DOHH2 (cell line): Measurements from ENCODE around the gene PECR.
"Not testable (repeated sequence)": the region's sequence is repeated elsewhere in the genome, so short reads cannot be mapped to it uniquely, and the experiment has no call there.

Experiments
- H3F3A ChIP-seq: fragments of 200-600 bp; sonication (generic), shearing (Covaris generic); 2 replicates; pipeline ENCODE4 v1.6.0; 2016; ENCODE audit warnings: antibody characterized with exemption, mild to moderate bottlenecking; ENCODE audit not compliant: control insufficient read depth, insufficient read depth
- H3K27ac ChIP-seq: fragments of 200-600 bp; sonication (generic); 2 replicates; pipeline ENCODE4 v1.5.1; 2014; ENCODE audit warnings: low read depth, mild to moderate bottlenecking, low read length, moderate library complexity
- H3K27me3 ChIP-seq: fragments of 200-600 bp; sonication (generic); 2 replicates; pipeline ENCODE4 v1.6.1; 2014; ENCODE audit warnings: mild to moderate bottlenecking, low read length, mixed read lengths; ENCODE audit not compliant: control insufficient read depth
- H3K36me3 ChIP-seq: fragments of 200-600 bp; sonication (generic); 2 replicates; pipeline ENCODE4 v1.6.1; 2014; ENCODE audit warnings: mild to moderate bottlenecking, low read length, moderate library complexity, mixed read lengths; ENCODE audit not compliant: control insufficient read depth
- H3K4me1 ChIP-seq: fragments of 200-600 bp; sonication (generic); 2 replicates; pipeline ENCODE4 v1.6.1; 2014; ENCODE audit warnings: mild to moderate bottlenecking, low read length, mixed read lengths; ENCODE audit not compliant: control insufficient read depth
- H3K4me2 ChIP-seq: fragments of 200-600 bp; sonication (generic); 2 replicates; pipeline ENCODE4 v1.6.0; 2014; ENCODE audit warnings: mild to moderate bottlenecking, low read length, moderate library complexity
- H3K4me3 ChIP-seq: fragments of 200-600 bp; sonication (generic); 2 replicates; pipeline ENCODE4 v1.5.1; 2014; ENCODE audit warnings: mild to moderate bottlenecking, low read length, mixed read lengths
- H3K79me2 ChIP-seq: fragments of 200-600 bp; sonication (generic); 2 replicates; pipeline ENCODE4 v1.6.1; 2014; ENCODE audit warnings: mild to moderate bottlenecking, low read length, mixed read lengths; ENCODE audit not compliant: control insufficient read depth
- H3K9me2 ChIP-seq: fragments of 200-600 bp; sonication (generic); replicated peaks from 2 replicates; pipeline ENCODE4 v1.6.1; 2014; ENCODE audit warnings: mild to moderate bottlenecking, low read length, mixed read lengths; ENCODE audit not compliant: control insufficient read depth
- H3K9me3 ChIP-seq: fragments of 200-600 bp; sonication (generic); 2 replicates; pipeline ENCODE4 v1.6.1; 2014; ENCODE audit warnings: antibody characterized with exemption, low read length, mixed read lengths; ENCODE audit not compliant: control insufficient read depth, insufficient read depth
- H4K20me1 ChIP-seq: fragments of 200-600 bp; sonication (generic); 2 replicates; pipeline ENCODE4 v1.6.0; 2014; ENCODE audit warnings: low read depth, mild to moderate bottlenecking, antibody characterized with exemption, low read length, moderate library complexity; ENCODE audit not compliant: control insufficient read depth, insufficient read depth
- EZH2phosphoT487 ChIP-seq: fragments of 200-600 bp; sonication (generic); IDR thresholded peaks from 2 replicates; pipeline ENCODE4 v1.6.1; 2017; ENCODE audit warnings: borderline replicate concordance, mild to moderate bottlenecking, antibody characterized with exemption, low read length, moderate library complexity, mixed read lengths
- TF ChIP-seq, protein P1 (sequence below): fragments of 200-600 bp; sonication (generic); IDR thresholded peaks from one replicate; pipeline ENCODE4 v1.5.1; 2014; ENCODE audit warnings: antibody characterized with exemption, mild to moderate bottlenecking, low read depth, low read length; ENCODE audit not compliant: poor library complexity, severe bottlenecking

Gene PECR

GRCh38 chr2:216082805-216083204, 1.2 kb upstream of the PECR start:
- Histone ChIP-seq H3K9me2 (no peaks in the 10 kb centered on the region), H3K4me1 (peaks cover 4% of the 10 kb centered on the region; the same call in 1 of the 2 replicates), H3K9me3 (no peaks in the 10 kb centered on the region), H3F3A (no peaks in the 10 kb centered on the region), H3K27me3 (peaks cover 29% of the 10 kb centered on the region), H3K27ac (no peak overlapping the region), H3K79me2 (no peaks in the 10 kb centered on the region), H4K20me1 (no peaks in the 10 kb centered on the region), H3K4me3 (no peak overlapping the region), H3K4me2 (no peak overlapping the region), H3K36me3 (no peaks in the 10 kb centered on the region)
- TF ChIP-seq, protein P1, sequence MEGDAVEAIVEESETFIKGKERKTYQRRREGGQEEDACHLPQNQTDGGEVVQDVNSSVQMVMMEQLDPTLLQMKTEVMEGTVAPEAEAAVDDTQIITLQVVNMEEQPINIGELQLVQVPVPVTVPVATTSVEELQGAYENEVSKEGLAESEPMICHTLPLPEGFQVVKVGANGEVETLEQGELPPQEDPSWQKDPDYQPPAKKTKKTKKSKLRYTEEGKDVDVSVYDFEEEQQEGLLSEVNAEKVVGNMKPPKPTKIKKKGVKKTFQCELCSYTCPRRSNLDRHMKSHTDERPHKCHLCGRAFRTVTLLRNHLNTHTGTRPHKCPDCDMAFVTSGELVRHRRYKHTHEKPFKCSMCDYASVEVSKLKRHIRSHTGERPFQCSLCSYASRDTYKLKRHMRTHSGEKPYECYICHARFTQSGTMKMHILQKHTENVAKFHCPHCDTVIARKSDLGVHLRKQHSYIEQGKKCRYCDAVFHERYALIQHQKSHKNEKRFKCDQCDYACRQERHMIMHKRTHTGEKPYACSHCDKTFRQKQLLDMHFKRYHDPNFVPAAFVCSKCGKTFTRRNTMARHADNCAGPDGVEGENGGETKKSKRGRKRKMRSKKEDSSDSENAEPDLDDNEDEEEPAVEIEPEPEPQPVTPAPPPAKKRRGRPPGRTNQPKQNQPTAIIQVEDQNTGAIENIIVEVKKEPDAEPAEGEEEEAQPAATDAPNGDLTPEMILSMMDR: no peak
- no peak for TF ChIP-seq EZH2phosphoT487

- TF ChIP-seq, protein P1: no peak
- TF ChIP-seq EZH2phosphoT487: no peak
- no peaks in the 10 kb centered on the region for H3K9me3 ChIP-seq
- peaks cover 29% of the 10 kb centered on the region for H3K27me3 ChIP-seq
- no peaks in the 10 kb centered on the region for H3F3A ChIP-seq
- peak overlapping the region; percentile 47; the same call in 1 of the 2 replicates for H3K4me2 ChIP-seq
- H3K9me2 ChIP-seq: no peaks in the 10 kb centered on the region
- no peaks in the 10 kb centered on the region for H3K79me2 ChIP-seq
- no peaks in the 10 kb centered on the region for H3K36me3 ChIP-seq
- peak overlapping the region; percentile 52 for H3K4me3 ChIP-seq
- no peak overlapping the region for H3K27ac ChIP-seq
- H3K4me1 ChIP-seq: peaks cover 4% of the 10 kb centered on the region; the same call in 1 of the 2 replicates
- H4K20me1 ChIP-seq: no peaks in the 10 kb centered on the region
These were observed 605 bp upstream of the PECR start for GRCh38 chr2:216082117-216082711.

DNA sequence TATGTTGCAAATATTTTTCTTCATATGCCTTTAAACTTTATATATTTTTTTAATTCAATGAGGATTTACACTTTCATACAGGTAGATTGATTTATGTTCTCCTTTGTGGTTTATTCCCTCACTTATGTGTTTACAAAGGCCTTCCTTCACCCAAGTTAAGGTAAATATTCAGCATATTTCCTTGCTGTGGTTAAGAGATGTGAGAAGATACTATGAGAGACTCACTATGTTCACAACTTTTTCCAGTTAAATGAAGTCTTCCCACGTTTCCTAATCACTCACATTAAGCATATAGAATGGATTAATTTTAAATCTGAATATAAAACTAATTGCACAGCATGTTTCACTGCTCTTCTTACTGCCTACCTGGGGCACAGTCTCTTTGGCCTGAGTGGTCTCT, 597 bp downstream of the PECR start:
- Histone ChIP-seq H3K36me3 (no peaks in the 10 kb centered on the region), H3K9me3 (no peaks in the 10 kb centered on the region), H3K9me2 (no peaks in the 10 kb centered on the region), H3K79me2 (no peaks in the 10 kb centered on the region), H3F3A (no peaks in the 10 kb centered on the region), H3K4me1 (peaks cover 4% of the 10 kb centered on the region; the same call in 1 of the 2 replicates), H3K27ac (no peak overlapping the region), H3K27me3 (peaks cover 29% of the 10 kb centered on the region), H3K4me3 (no peak overlapping the region), H3K4me2 (peak overlapping the region; percentile 47), H4K20me1 (no peaks in the 10 kb centered on the region)
- TF ChIP-seq, protein P1: no peak
- no peak for TF ChIP-seq EZH2phosphoT487

- not testable (repeated sequence) for H3K9me2 ChIP-seq, H4K20me1 ChIP-seq, H3K4me2 ChIP-seq, H3K9me3 ChIP-seq, H3K79me2 ChIP-seq, H3F3A ChIP-seq, H3K27ac ChIP-seq, H3K36me3 ChIP-seq, H3K4me3 ChIP-seq, H3K4me1 ChIP-seq
- H3K27me3 ChIP-seq: peaks cover 29% of the 10 kb centered on the region
These were observed 1.6 kb downstream of the PECR start for GRCh38 chr2:216080048-216080447.
